ENCODE data around the gene TAP2.

The TAP2 gene

GRCh38 chr6:32862725-32863124 is 24.2 kb upstream of the TAP2 start:
- TF ChIP-seq CTCF (conservative IDR thresholded peaks at IDR 0.05; ENCODE audit: low read depth, low read length): no peak
- DNase-seq (ENCODE audit: low read depth): no peak

GRCh38 chr6:32860674-32861073 is 22.1 kb upstream of the TAP2 start:
- DNase-seq (ENCODE audit: low read depth): no peak
- TF ChIP-seq CTCF (conservative IDR thresholded peaks at IDR 0.05; ENCODE audit: low read depth, low read length): no peak
- H3K4me3 ChIP-seq (ENCODE audit: low read depth, low read length): no peak overlapping the region

More at GRCh38 chr6:32862725-32863124, 24.2 kb upstream of the TAP2 start:
- H3K4me3 ChIP-seq (ENCODE audit: low read depth, low read length): no peak overlapping the region

- DNase-seq (ENCODE audit: low read depth): no peak
- no peak overlapping the region for H3K4me3 ChIP-seq (ENCODE audit: low read depth, low read length)
- TF ChIP-seq CTCF (conservative IDR thresholded peaks at IDR 0.05; ENCODE audit: low read depth, low read length): no peak
Measured at GRCh38 chr6:32858194-32858593, 19.7 kb upstream of the TAP2 start.

GRCh38 chr6:32857156-32857891 is 18.8 kb upstream of the TAP2 start:
- no peak for TF ChIP-seq CTCF (conservative IDR thresholded peaks at IDR 0.05; ENCODE audit: low read depth, low read length)
- DNase-seq (ENCODE audit: low read depth): no peak
- H3K4me3 ChIP-seq (ENCODE audit: low read depth, low read length): no peak overlapping the region

- no peak for DNase-seq (ENCODE audit: low read depth)
- TF ChIP-seq CTCF (conservative IDR thresholded peaks at IDR 0.05; ENCODE audit: low read depth, low read length): no peak
- no peak overlapping the region for H3K4me3 ChIP-seq (ENCODE audit: low read depth, low read length)
Measured at GRCh38 chr6:32855467-32856174, 17.1 kb upstream of the TAP2 start.

GRCh38 chr6:32854376-32855178 is 16.0 kb upstream of the TAP2 start:
- no peak for TF ChIP-seq CTCF (conservative IDR thresholded peaks at IDR 0.05; ENCODE audit: low read depth, low read length)
- peak; percentile 50 for DNase-seq (ENCODE audit: low read depth)
- peak overlapping the region; percentile 90 for H3K4me3 ChIP-seq (ENCODE audit: low read depth, low read length)
